ENCODE results near the gene WDR27. TPM values are rescaled to one million over a fixed set of nuclear protein-coding genes. Genes with fewer than 3 reads are reported as not detected.

WDR27 gene
- total and polyA plus RNA-seq, 11 donors, result 2.2 to 12.3 (median 5.7) TPM

- no peak overlapping the region for H3K27ac ChIP-seq
- peaks cover 0 to 19% (median 2%) of the 10 kb centered on the region in 12 donors for H3K4me1 ChIP-seq
- no peaks in the 10 kb centered on the region for H3K36me3 ChIP-seq
- no peak overlapping the region for H3K4me3 ChIP-seq
- H3K27me3 ChIP-seq, result peaks cover 0 to 4% (median 0%) of the 10 kb centered on the region in 9 donors
- peaks cover 0 to 13% (median 5%) of the 10 kb centered on the region in 12 donors for H3K9me3 ChIP-seq
- 76 to 93% (median 86%) methylated on average over 31 of the region's 31 CpGs for WGBS, 4 donors
- intact Hi-C loops (cut with DNase I), result no loop called here
- TF ChIP-seq POLR2A (IDR thresholded peaks at IDR 0.05) (no peak), CTCF (IDR thresholded peaks at IDR 0.05) (no peak)
- ATAC-seq (no peak), DNase-seq (no peak)
Observed at GRCh38 chr6:169425628-169426370, 276.0 kb downstream of the WDR27 start.

- TF ChIP-seq CTCF (IDR thresholded peaks at IDR 0.05), result no peak
- no peak for TF ChIP-seq POLR2A (IDR thresholded peaks at IDR 0.05)
- Histone ChIP-seq H3K27ac (no peak overlapping the region), H3K4me1 (peaks cover 0 to 19% (median 2%) of the 10 kb centered on the region in 12 donors), H3K27me3 (peaks cover 0 to 4% (median 0%) of the 10 kb centered on the region in 9 donors), H3K9me3 (peaks cover 0 to 4% (median 0%) of the 10 kb centered on the region in 12 donors), H3K36me3 (no peaks in the 10 kb centered on the region), H3K4me3 (peak overlapping the region in 1 of 12 donors; percentile 9)
- DNase-seq, result peak in 1 of 5 donors; percentile 35
- intact Hi-C loops (cut with DNase I), result no loop called here
- WGBS, 4 donors, result 69 to 93% (median 88%) methylated on average over 24 of the region's 24 CpGs
- ATAC-seq, result peak in 1 of 4 donors; percentile 49
Observed at GRCh38 chr6:169424821-169425240, 277.0 kb downstream of the WDR27 start.

GRCh38 chr6:169424149-169424804 is 277.6 kb downstream of the WDR27 start:
- H3K4me3 ChIP-seq, result peak overlapping the region in 1 of 12 donors; percentile 9
- no peak for ATAC-seq

More at GRCh38 chr6:169424149-169424804, 277.6 kb downstream of the WDR27 start:
- TF ChIP-seq CTCF (IDR thresholded peaks at IDR 0.05) (no peak), POLR2A (IDR thresholded peaks at IDR 0.05) (no peak)
- DNase-seq, result no peak
- no peak overlapping the region for H3K27ac ChIP-seq
- peaks cover 0 to 4% (median 0%) of the 10 kb centered on the region in 9 donors for H3K27me3 ChIP-seq
- 80 to 89% (median 85%) methylated on average over 20 to 28 of the region's 28 CpGs for WGBS, 4 donors
- no peaks in the 10 kb centered on the region for H3K9me3 ChIP-seq
- peaks cover 0 to 19% (median 2%) of the 10 kb centered on the region in 12 donors for H3K4me1 ChIP-seq
- intact Hi-C loops (cut with DNase I), result no loop called here
- no peaks in the 10 kb centered on the region for H3K36me3 ChIP-seq

Measured in heart left ventricle (tissue), 16 donors.